OCI-LY7 (cell line): ENCODE results near the gene LMTK3. TPM values are rescaled to one million over a fixed set of nuclear protein-coding genes. Genes with fewer than 3 reads are reported as not detected.

Experiments used
- BruUV-seq: library from RNA; stranded (reverse); fragments of 400-500 nt; replicated peaks from 2 replicates; lab custom pipeline; 2021; lab: Mats Ljungman, UMichigan
- CTCF ChIA-PET: fragments of 300-600 bp; sonication (Branson Sonifier 250); formaldehyde crosslinking; loops from one replicate; lab custom pipeline; 2022; ENCODE audit warnings: antibody characterized with exemption; ENCODE audit not compliant: unreplicated experiment; lab: Charles Lee
- POLR2A ChIA-PET: fragments of 300-600 bp; sonication (Branson Sonifier 250); formaldehyde crosslinking; loops from one replicate; lab custom pipeline; 2022; ENCODE audit warnings: antibody characterized with exemption; lab: Charles Lee
- DNase-seq: peaks from one replicate; pipeline ENCODE4 v3.0.0-alpha.2; 2015; ENCODE audit warnings: low spot score
- H2AFZ ChIP-seq: fragments of 200-600 bp; sonication (generic), shearing (Covaris generic); 2 replicates; pipeline ENCODE4 v1.6.1; 2014; ENCODE audit warnings: mild to moderate bottlenecking, antibody characterized with exemption, low read length, moderate library complexity
- H3K27ac ChIP-seq: fragments of 200-600 bp; sonication (generic); 2 replicates; pipeline ENCODE4 v1.5.1; 2014; ENCODE audit warnings: mixed run types, low read depth, mild to moderate bottlenecking, moderate library complexity, low read length, inconsistent platforms; ENCODE audit not compliant: poor library complexity, severe bottlenecking
- H3K36me3 ChIP-seq: fragments of 200-600 bp; sonication (generic); 2 replicates; pipeline ENCODE4 v1.6.1; 2014; ENCODE audit warnings: mild to moderate bottlenecking, antibody characterized with exemption, low read length, moderate library complexity, mixed read lengths; ENCODE audit not compliant: insufficient read depth
- H3K4me1 ChIP-seq: fragments of 200-600 bp; sonication (generic); 2 replicates; pipeline ENCODE4 v1.5.1; 2014; ENCODE audit warnings: mild to moderate bottlenecking, low read length; ENCODE audit not compliant: insufficient read depth, poor library complexity, severe bottlenecking
- H3K4me2 ChIP-seq: fragments of 200-600 bp; sonication (generic); 2 replicates; pipeline ENCODE4 v1.6.1; 2014; ENCODE audit warnings: mild to moderate bottlenecking, low read length
- H3K4me3 ChIP-seq: fragments of 200-600 bp; sonication (generic); 2 replicates; pipeline ENCODE4 v1.5.1; 2014; ENCODE audit warnings: mild to moderate bottlenecking, low read depth, low read length; ENCODE audit not compliant: poor library complexity, severe bottlenecking
- H3K79me2 ChIP-seq: fragments of 200-600 bp; sonication (generic); 2 replicates; pipeline ENCODE4 v1.6.1; 2016; ENCODE audit warnings: low read depth, mild to moderate bottlenecking, low read length, moderate library complexity, mixed read lengths; ENCODE audit not compliant: insufficient read depth
- H3K9me2 ChIP-seq: fragments of 200-600 bp; sonication (generic); 2 replicates; pipeline ENCODE4 v1.6.1; 2016; ENCODE audit warnings: mild to moderate bottlenecking, low read length, mixed read lengths; ENCODE audit not compliant: insufficient read depth
- H3K9me3 ChIP-seq: fragments of 200-600 bp; sonication (generic); 2 replicates; pipeline ENCODE4 v1.6.1; 2014; ENCODE audit warnings: mild to moderate bottlenecking, mixed run types, low read length, mixed read lengths
- H4K20me1 ChIP-seq: fragments of 200-600 bp; sonication (generic); 2 replicates; pipeline ENCODE4 v1.6.1; 2014; ENCODE audit warnings: mild to moderate bottlenecking, antibody characterized with exemption, low read length, moderate library complexity, mixed read lengths; ENCODE audit not compliant: insufficient read depth
- EZH2phosphoT487 ChIP-seq: fragments of 200-600 bp; sonication (generic); IDR thresholded peaks from 2 replicates; pipeline ENCODE4 v1.6.1; 2018; ENCODE audit warnings: low read depth, borderline replicate concordance, mild to moderate bottlenecking, mixed run types, antibody characterized with exemption, low read length, moderate library complexity, mixed read lengths
- intact Hi-C: fragments of 100-400 bp; cut with micrococcal nuclease; formaldehyde crosslinking; loops from one replicate; pipeline ENCODE4 v1.10.0; 2022; ENCODE audit not compliant: unreplicated experiment
- total RNA-seq, 2 experiments: library from RNA; depleted of rRNA in 1 of 2; stranded (reverse); fragments of >200 nt in 1 of 2; shearing (Covaris generic) in 1 of 2; gene quantifications; 2 replicates each; pipeline ENCODE4 v1.2.3, GENCODE V29; 2014 to 2022
- TF ChIP-seq, protein P1 (sequence below): fragments of 200-600 bp; sonication (generic); conservative IDR thresholded peaks from 2 replicates; pipeline ENCODE4 v1.5.1; 2014; ENCODE audit warnings: mild to moderate bottlenecking, antibody characterized with exemption, low read length, moderate library complexity, mixed read lengths

LMTK3 gene
- total RNA-seq, 2 experiments from 2014 or later = 1.3 to 9.7 TPM

DNA sequence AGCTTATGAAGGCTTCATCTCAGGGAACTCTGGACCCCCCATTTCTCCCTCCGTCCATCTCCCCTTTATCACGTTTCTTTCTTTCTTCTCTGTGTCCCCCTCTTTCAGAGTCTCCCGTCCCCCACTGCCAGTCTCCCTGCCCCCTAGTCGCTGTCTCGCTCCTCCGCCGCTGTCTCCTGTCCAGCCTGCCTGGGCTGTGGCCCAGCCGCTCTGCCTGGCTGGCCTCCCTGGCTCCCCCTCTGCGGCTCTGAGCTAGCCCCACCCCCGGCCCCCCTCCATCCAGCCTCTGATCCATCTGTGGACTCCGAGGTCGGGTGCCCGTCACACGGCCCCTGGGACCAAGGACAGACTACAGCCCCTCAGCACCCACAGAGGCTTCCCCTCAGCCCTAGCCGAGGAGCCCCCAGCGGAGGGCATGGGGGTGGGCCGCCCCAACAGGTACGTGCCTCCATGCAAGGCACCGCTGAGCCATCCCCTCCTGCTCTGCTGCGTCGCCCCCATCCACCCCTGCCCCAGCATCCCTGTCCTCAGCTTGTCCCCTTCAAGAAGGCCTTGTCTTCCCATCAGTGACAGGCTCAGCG lies 57.4 kb downstream of the LMTK3 start:
- Histone ChIP-seq H2AFZ (no peak overlapping the region), H3K4me3 (no peak overlapping the region), H3K9me2 (no peaks in the 10 kb centered on the region), H3K36me3 (peaks cover 95% of the 10 kb centered on the region), H3K27ac (no peak overlapping the region), H3K9me3 (no peaks in the 10 kb centered on the region), H3K4me2 (no peak overlapping the region), H3K4me1 (no peaks in the 10 kb centered on the region), H4K20me1 (no peaks in the 10 kb centered on the region), H3K79me2 (no peaks in the 10 kb centered on the region)
- POLR2A ChIA-PET = no interaction called here
- CTCF ChIA-PET = no interaction called here
- BruUV-seq = no TSS peak
- intact Hi-C loops = no loop called here
- DNase-seq = no peak
- TF ChIP-seq EZH2phosphoT487 = no peak
- TF ChIP-seq, protein P1, sequence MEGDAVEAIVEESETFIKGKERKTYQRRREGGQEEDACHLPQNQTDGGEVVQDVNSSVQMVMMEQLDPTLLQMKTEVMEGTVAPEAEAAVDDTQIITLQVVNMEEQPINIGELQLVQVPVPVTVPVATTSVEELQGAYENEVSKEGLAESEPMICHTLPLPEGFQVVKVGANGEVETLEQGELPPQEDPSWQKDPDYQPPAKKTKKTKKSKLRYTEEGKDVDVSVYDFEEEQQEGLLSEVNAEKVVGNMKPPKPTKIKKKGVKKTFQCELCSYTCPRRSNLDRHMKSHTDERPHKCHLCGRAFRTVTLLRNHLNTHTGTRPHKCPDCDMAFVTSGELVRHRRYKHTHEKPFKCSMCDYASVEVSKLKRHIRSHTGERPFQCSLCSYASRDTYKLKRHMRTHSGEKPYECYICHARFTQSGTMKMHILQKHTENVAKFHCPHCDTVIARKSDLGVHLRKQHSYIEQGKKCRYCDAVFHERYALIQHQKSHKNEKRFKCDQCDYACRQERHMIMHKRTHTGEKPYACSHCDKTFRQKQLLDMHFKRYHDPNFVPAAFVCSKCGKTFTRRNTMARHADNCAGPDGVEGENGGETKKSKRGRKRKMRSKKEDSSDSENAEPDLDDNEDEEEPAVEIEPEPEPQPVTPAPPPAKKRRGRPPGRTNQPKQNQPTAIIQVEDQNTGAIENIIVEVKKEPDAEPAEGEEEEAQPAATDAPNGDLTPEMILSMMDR = no peak

DNA sequence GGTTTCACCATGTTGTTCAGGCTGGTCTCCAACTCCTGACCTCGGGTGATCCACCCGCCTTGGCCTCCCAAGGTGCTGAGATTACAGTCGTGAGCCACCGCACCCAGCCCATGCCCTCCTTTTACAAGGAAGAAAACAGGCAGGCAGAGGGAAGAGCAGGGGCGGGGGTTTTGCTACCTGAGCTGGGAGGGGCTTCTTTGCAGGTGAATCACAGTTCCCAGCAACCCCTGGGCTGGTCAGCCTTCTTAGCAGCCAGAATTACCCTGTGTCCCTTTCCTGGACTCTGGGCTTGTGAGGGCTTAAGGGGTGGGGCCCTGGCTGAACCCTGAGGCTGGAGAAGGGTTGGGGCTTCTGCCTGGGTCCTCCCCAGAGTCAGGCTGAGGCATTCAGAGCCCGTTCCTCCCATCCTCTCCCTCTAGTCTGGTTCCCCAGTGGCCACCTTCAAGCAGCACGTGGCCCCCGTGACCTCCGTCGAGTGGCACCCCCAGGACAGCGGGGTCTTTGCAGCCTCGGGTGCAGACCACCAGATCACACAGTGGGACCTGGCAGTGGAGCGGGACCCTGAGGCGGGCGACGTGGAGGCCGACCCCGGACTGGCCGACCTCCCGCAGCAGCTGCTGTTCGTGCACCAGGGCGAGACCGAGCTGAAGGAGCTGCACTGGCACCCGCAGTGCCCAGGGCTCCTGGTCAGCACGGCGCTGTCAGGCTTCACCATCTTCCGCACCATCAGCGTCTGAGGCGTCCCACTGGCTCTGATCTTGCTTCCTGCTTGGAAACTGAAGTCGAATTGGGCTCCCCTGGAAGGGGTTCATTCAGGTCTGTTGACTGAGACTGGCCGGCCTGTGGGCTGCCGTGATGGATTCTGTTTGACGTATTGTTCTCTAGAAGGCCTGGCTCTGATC lies 59.1 kb downstream of the LMTK3 start:
- intact Hi-C loops = no loop called here
- POLR2A ChIA-PET = interaction anchor here (0.6 kb wide), 1 partner anchor 147 kb away, joined by 4 read pairs; no protein-coding TSS in a partner anchor
- no peak overlapping the region for H2AFZ ChIP-seq

More for the DNA sequence above, 59.1 kb downstream of the LMTK3 start:
- BruUV-seq = no TSS peak
- CTCF ChIA-PET = no interaction called here
- TF ChIP-seq, protein P1 = no peak
- no peak for TF ChIP-seq EZH2phosphoT487
- no peak overlapping the region for H3K4me2 ChIP-seq
- DNase-seq = no peak
- no peak overlapping the region for H3K27ac ChIP-seq
- H3K4me3 ChIP-seq = no peak overlapping the region
- H4K20me1 ChIP-seq = no peaks in the 10 kb centered on the region
- no peaks in the 10 kb centered on the region for H3K9me3 ChIP-seq
- no peaks in the 10 kb centered on the region for H3K9me2 ChIP-seq
- peaks cover 14% of the 10 kb centered on the region; the same call in 1 of the 2 replicates for H3K79me2 ChIP-seq
- H3K4me1 ChIP-seq = peaks cover 4% of the 10 kb centered on the region
- H3K36me3 ChIP-seq = peaks cover 99% of the 10 kb centered on the region
